ENCODE measurements around the gene DYNLT5.
A peak's percentile ranks its signal among the peaks of the same experiment; 100 is the strongest.

The DYNLT5 gene

GRCh38 chr1:66729119-66729518 is 23.1 kb upstream of the DYNLT5 start:
- peaks cover 19% of the 10 kb centered on the region for H3K4me1 ChIP-seq (ENCODE audit: insufficient read depth, poor library complexity, severe bottlenecking)
- H3K36me3 ChIP-seq (ENCODE audit: low read depth) = no peaks in the 10 kb centered on the region
- DNase-seq (ENCODE audit: low spot score) (no peak), ATAC-seq (ENCODE audit: low read depth) (peak; percentile 55; the same call in 2 of the 3 replicates)
- H3K27me3 ChIP-seq (ENCODE audit: insufficient read depth, poor library complexity, severe bottlenecking) = no peaks in the 10 kb centered on the region
- no peak overlapping the region for H3K4me3 ChIP-seq (ENCODE audit: severe bottlenecking)
- no peak for TF ChIP-seq CTCF (IDR thresholded peaks at IDR 0.05; ENCODE audit: poor library complexity, severe bottlenecking)
- H3K9me3 ChIP-seq (ENCODE audit: severe bottlenecking) = no peaks in the 10 kb centered on the region
- H3K27ac ChIP-seq (ENCODE audit: poor library complexity, severe bottlenecking) = peak overlapping the region; percentile 52

GRCh38 chr1:66729523-66729922 is 22.7 kb upstream of the DYNLT5 start:
- Histone ChIP-seq H3K27me3 (ENCODE audit: insufficient read depth, poor library complexity, severe bottlenecking) (no peaks in the 10 kb centered on the region), H3K27ac (ENCODE audit: poor library complexity, severe bottlenecking) (peak overlapping the region; percentile 52), H3K9me3 (ENCODE audit: severe bottlenecking) (no peaks in the 10 kb centered on the region), H3K4me3 (ENCODE audit: severe bottlenecking) (no peak overlapping the region), H3K4me1 (ENCODE audit: insufficient read depth, poor library complexity, severe bottlenecking) (peaks cover 19% of the 10 kb centered on the region), H3K36me3 (ENCODE audit: low read depth) (no peaks in the 10 kb centered on the region)
- ATAC-seq (ENCODE audit: low read depth) (no peak), DNase-seq (ENCODE audit: low spot score) (no peak)
- TF ChIP-seq CTCF (IDR thresholded peaks at IDR 0.05; ENCODE audit: poor library complexity, severe bottlenecking) = no peak

- no peak for DNase-seq (ENCODE audit: low spot score)
- Histone ChIP-seq H3K27me3 (ENCODE audit: insufficient read depth, poor library complexity, severe bottlenecking) (no peaks in the 10 kb centered on the region), H3K4me3 (ENCODE audit: severe bottlenecking) (no peak overlapping the region), H3K36me3 (ENCODE audit: low read depth) (no peaks in the 10 kb centered on the region), H3K4me1 (ENCODE audit: insufficient read depth, poor library complexity, severe bottlenecking) (peaks cover 19% of the 10 kb centered on the region), H3K9me3 (ENCODE audit: severe bottlenecking) (no peaks in the 10 kb centered on the region), H3K27ac (ENCODE audit: poor library complexity, severe bottlenecking) (no peak overlapping the region)
- no peak for TF ChIP-seq CTCF (IDR thresholded peaks at IDR 0.05; ENCODE audit: poor library complexity, severe bottlenecking)
- ATAC-seq (ENCODE audit: low read depth) = no peak
These were observed 21.8 kb upstream of the DYNLT5 start for GRCh38 chr1:66730462-66730861.

- no peak for ATAC-seq (ENCODE audit: low read depth)
- no peaks in the 10 kb centered on the region for H3K36me3 ChIP-seq (ENCODE audit: low read depth)
- peaks cover 19% of the 10 kb centered on the region for H3K4me1 ChIP-seq (ENCODE audit: insufficient read depth, poor library complexity, severe bottlenecking)
- H3K9me3 ChIP-seq (ENCODE audit: severe bottlenecking) = no peaks in the 10 kb centered on the region
- no peak overlapping the region for H3K4me3 ChIP-seq (ENCODE audit: severe bottlenecking)
- no peaks in the 10 kb centered on the region for H3K27me3 ChIP-seq (ENCODE audit: insufficient read depth, poor library complexity, severe bottlenecking)
- no peak for DNase-seq (ENCODE audit: low spot score)
- no peak for TF ChIP-seq CTCF (IDR thresholded peaks at IDR 0.05; ENCODE audit: poor library complexity, severe bottlenecking)
- no peak overlapping the region for H3K27ac ChIP-seq (ENCODE audit: poor library complexity, severe bottlenecking)
These were observed 20.9 kb upstream of the DYNLT5 start for GRCh38 chr1:66731170-66731865.
